Adrenal gland (tissue), 12 donors: ENCODE results near the gene EPHB2. TPM values are rescaled to one million over a fixed set of nuclear protein-coding genes. Genes with fewer than 3 reads are reported as not detected.

Experiments used
- DNase-seq, 7 donors: peaks; one replicate each; pipeline ENCODE4 v3.0.0-alpha.2; 2019 to 2020
- H3K27ac ChIP-seq, 5 donors: fragments of 200-600 bp; sonication (generic) in 4 of 5; 1 replicate in 3 of 5; 2 replicates in 2 of 5; pipeline versions ENCODE4 v1.5.1 to v1.8.0; 2016 to 2020; ENCODE audit warnings: mild to moderate bottlenecking in 1 of 5
- H3K27me3 ChIP-seq: fragments of 200-600 bp; 2 replicates; pipeline ENCODE4 v1.8.0; 2021
- H3K36me3 ChIP-seq, 2 donors: fragments of 200-600 bp; replicated peaks in 1 of 2; 1 replicate in 1 of 2; 2 replicates in 1 of 2; pipeline versions ENCODE4 v1.5.1 to v1.8.0; 2018 to 2022
- H3K4me1 ChIP-seq, 2 donors: fragments of 200-600 bp; replicated peaks in 1 of 2; 1 replicate in 1 of 2; 2 replicates in 1 of 2; pipeline versions ENCODE4 v1.5.1 to v1.8.0; 2018 to 2021
- H3K4me3 ChIP-seq, 4 donors: fragments of 200-600 bp; sonication (generic) in 3 of 4; one replicate each; pipeline ENCODE4 v1.5.1; 2016 to 2018
- H3K9me3 ChIP-seq, 3 donors: fragments of 200-600 bp; sonication (generic) in 1 of 3; replicated peaks in 1 of 3; 1 replicate in 2 of 3; 2 replicates in 1 of 3; pipeline versions ENCODE4 v1.5.1 to v1.8.0; 2016 to 2021
- POLR2A ChIP-seq, 2 donors: fragments of 450-650 bp; IDR thresholded peaks; one replicate each; pipeline ENCODE4 v1.6.1; 2017; ENCODE audit warnings: antibody characterized with exemption in 2 of 2, mild to moderate bottlenecking in 2 of 2, moderate library complexity in 1 of 2
- WGBS, 4 donors: extraction: QIAGEN DNeasy Blood & Tissue Kit in 2 of 4; methylation state at CpG; one replicate each; pipeline versions ENCODE4 v1.1.5 to v1.1.7; 2013 to 2017; 5-methylcytosine and 5-hydroxymethylcytosine counted together
- intact Hi-C, 2 donors: fragments of 100-400 bp; cut with DNase I; formaldehyde crosslinking; loops; one replicate each; pipeline versions ENCODE4 v1.14.1 to v1.15.0; 2022 to 2023
- polyA plus RNA-seq, 3 donors: library from polyadenylated mRNA; stranded (reverse); fragments of 200-250 nt in 2 of 3; fragments of 350-450 nt in 1 of 3; fragmentation: Illumina TruSeq in 1 of 3; extraction: RNeasy Lipid Tissue Mini Kit (QIAGEN cat#74804) in 1 of 3; gene quantifications; one replicate each; pipeline ENCODE4 v1.2.3, GENCODE V29; 2013 to 2014
- total RNA-seq, 9 donors: library from RNA; depleted of rRNA in 4 of 9; stranded (reverse); fragments of >200 nt in 4 of 9; fragments of 120-200 nt in 1 of 9; fragmentation: NEBNext Ultra II Directional in 1 of 9; extraction: Animal tissue kit (Norgen Biotek cat#: 25700) in 1 of 9; gene quantifications; one replicate each; pipeline versions ENCODE4 v1.1.0 to v1.2.4, GENCODE V29; 2013 to 2023
- TF ChIP-seq, protein P1 (sequence below), 6 experiments: fragments of 450-650 bp in 4 of 6; fragments of 200-600 bp in 2 of 6; sonication (generic) in 1 of 6; IDR thresholded peaks; 1 replicate in 5 of 6; 2 replicates in 1 of 6; pipeline versions ENCODE4 v1.5.1 to v1.8.0; 2016 to 2021; ENCODE audit warnings: antibody characterized with exemption in 6 of 6, mild to moderate bottlenecking in 2 of 6, moderate library complexity in 1 of 6
- donor health status: healthy with polysubstance abuse.
- donor health status: Bipolar disorder and iron deficiency.
- donor health status: DM: yes; HTN: yes; CAD: no.
- donor health status: DM: no; HTN: no; CAD: no.
- donor health status: DM: no; HTN: no; CAD: no.
- donor health status: DM: yes; HTN: yes; CAD: no.

The EPHB2 gene
- total and polyA plus RNA-seq, 12 donors = 0.67 to 10.3 (median 3.1) TPM

DNA sequence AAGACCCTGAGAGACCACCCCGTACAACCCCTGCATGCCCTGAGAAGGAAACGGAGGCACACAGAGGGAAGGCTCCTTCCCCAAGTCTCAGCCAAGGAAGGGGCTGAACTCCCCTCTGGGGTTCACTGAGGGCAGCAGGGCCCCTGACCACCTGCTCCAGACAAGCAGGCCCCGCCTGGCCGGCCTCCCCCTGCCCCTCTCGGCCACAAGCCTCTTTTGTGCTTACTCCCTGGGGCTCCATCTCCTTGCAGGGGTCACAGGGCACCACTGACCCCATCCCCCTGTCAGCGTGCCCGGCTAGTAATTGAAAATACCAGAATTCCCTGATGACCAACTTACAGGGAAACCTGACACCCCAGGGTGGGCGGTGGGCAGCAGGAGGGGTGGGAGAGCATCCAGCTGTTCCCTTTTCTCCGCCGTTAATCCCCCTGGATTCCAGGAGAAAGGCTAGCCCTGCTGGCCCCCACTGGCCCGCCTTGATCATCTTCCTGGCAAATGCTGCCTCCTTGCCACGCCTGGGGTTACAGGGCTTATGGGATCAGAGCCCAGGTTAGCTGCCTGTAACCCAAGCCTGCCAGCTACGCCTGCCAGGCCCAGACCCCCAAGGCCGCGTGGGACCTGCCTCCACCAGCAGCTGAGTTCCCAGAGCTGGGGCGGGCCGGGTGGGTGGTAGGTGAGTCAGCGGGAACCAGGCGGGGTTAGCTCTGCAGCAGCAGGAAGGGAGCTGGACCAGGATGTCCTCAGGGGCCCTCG, 165.9 kb downstream of the EPHB2 start:
- peak in 6 of 7 donors; percentile 24 to 67 (median 54) for DNase-seq
- Histone ChIP-seq H3K36me3 (no peaks in the 10 kb centered on the region), H3K27me3 (no peaks in the 10 kb centered on the region), H3K9me3 (no peaks in the 10 kb centered on the region), H3K4me1 (no peaks in the 10 kb centered on the region), H3K4me3 (no peak overlapping the region), H3K27ac (no peak overlapping the region)
- TF ChIP-seq, protein P1, sequence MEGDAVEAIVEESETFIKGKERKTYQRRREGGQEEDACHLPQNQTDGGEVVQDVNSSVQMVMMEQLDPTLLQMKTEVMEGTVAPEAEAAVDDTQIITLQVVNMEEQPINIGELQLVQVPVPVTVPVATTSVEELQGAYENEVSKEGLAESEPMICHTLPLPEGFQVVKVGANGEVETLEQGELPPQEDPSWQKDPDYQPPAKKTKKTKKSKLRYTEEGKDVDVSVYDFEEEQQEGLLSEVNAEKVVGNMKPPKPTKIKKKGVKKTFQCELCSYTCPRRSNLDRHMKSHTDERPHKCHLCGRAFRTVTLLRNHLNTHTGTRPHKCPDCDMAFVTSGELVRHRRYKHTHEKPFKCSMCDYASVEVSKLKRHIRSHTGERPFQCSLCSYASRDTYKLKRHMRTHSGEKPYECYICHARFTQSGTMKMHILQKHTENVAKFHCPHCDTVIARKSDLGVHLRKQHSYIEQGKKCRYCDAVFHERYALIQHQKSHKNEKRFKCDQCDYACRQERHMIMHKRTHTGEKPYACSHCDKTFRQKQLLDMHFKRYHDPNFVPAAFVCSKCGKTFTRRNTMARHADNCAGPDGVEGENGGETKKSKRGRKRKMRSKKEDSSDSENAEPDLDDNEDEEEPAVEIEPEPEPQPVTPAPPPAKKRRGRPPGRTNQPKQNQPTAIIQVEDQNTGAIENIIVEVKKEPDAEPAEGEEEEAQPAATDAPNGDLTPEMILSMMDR (IDR thresholded peaks at IDR 0.05) = no peak
- TF ChIP-seq POLR2A (IDR thresholded peaks at IDR 0.05) = no peak
- WGBS, 4 donors = 51 to 60% (median 54%) methylated on average over 6 to 20 of the region's 20 CpGs
- intact Hi-C loops = no loop called here

DNA sequence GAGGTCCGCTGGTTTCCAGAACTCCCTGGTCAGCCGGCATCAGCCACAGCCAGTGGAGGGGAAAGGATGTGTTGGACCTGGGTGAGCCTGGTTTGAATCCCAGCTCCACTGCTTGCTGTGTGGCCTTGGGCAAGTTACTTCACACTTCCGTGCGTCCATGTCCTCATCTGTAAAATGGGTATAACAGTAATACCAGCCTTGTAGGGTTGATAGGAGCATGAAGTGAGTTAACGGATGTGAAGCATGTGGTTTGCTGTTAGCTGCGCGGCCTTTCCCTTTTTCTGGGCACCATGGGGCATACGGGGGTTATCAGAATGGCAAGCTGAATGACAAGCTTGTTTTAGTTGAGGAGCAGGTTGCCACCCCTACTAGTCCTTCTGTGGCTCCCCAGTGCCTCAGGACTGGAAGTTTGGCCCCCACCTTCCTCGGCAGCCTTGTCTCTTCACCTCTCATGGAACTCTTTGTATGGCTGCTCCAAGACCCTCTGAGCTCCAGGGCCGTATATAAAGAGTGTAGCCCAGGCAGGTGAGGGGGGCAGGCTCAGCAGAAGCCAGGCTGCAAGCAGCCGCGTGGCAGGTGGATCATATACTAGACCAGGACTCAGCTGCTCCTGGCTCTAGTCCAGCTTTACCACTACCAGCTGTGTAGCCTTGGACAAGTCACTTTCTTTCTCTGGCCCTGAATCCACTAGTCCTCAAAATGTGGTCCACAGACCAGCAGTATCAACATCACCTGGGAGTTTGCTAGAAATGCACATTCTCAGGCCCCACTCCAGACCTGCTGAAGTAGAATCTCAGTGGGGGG, 166.7 kb downstream of the EPHB2 start:
- Histone ChIP-seq H3K9me3 (no peaks in the 10 kb centered on the region), H3K27ac (no peak overlapping the region), H3K4me1 (no peaks in the 10 kb centered on the region), H3K36me3 (no peaks in the 10 kb centered on the region), H3K27me3 (no peaks in the 10 kb centered on the region), H3K4me3 (no peak overlapping the region)
- 59 to 74% (median 66%) methylated on average over 9 to 12 of the region's 12 CpGs for WGBS, 4 donors
- no peak for TF ChIP-seq POLR2A (IDR thresholded peaks at IDR 0.05)
- TF ChIP-seq, protein P1 (IDR thresholded peaks at IDR 0.05) = no peak
- intact Hi-C loops = no loop called here
- no peak for DNase-seq

DNA sequence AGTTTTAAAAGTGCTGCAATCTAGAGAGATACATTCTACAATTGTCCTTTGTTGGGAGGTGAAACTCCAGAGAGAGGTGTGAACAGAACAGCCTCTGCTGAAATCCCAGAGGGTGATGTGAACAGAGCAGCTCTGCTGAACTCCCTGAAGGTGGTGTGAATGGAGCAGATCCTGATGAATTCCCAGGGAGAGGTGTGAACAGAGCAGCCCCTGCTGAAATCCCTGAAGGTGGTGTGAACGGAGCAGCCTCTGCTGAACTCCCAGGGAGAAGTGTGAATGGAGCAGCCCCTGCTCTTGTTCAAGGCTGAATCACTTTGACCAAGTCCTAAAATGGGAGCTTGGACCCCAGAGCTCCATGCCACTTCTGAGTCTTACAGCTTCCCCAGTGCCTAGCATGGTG, 167.3 kb downstream of the EPHB2 start:
- 73 to 100% (median 81%) methylated on average over 1 of the region's 1 CpG for WGBS, 4 donors
- H3K9me3 ChIP-seq = no peaks in the 10 kb centered on the region
- no peak overlapping the region for H3K4me3 ChIP-seq
- H3K27ac ChIP-seq = no peak overlapping the region
- DNase-seq = no peak
- no peaks in the 10 kb centered on the region for H3K27me3 ChIP-seq
- H3K36me3 ChIP-seq = no peaks in the 10 kb centered on the region
- intact Hi-C loops = no loop called here
- TF ChIP-seq, protein P1 (IDR thresholded peaks at IDR 0.05) = no peak
- no peak for TF ChIP-seq POLR2A (IDR thresholded peaks at IDR 0.05)
- no peaks in the 10 kb centered on the region for H3K4me1 ChIP-seq

DNA sequence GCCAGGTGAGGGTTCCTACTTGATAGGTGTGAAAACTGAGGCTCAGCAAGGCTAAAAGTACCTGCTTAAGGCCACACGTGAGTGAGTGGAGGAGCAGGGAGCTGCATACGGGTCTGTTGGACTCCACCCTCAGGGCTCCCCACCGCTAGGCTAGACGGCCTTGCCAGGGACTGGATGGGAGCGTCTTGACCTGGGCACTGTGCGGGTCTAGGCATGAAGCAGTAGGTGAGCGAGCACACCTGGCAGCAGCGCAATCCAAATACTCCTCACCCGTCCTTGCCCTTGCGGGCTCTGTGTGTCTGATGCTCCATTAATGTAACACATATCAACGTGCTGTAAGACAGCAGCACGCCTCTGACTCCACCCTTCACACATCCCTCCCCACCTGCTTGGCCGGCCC, 168.0 kb downstream of the EPHB2 start:
- no peaks in the 10 kb centered on the region for H3K9me3 ChIP-seq
- no peak for TF ChIP-seq POLR2A (IDR thresholded peaks at IDR 0.05)
- TF ChIP-seq, protein P1 (IDR thresholded peaks at IDR 0.05) = no peak
- H3K27me3 ChIP-seq = no peaks in the 10 kb centered on the region
- intact Hi-C loops = no loop called here
- H3K4me1 ChIP-seq = no peaks in the 10 kb centered on the region
- WGBS, 4 donors = 75 to 85% (median 84%) methylated on average over 9 to 13 of the region's 13 CpGs
- H3K36me3 ChIP-seq = no peaks in the 10 kb centered on the region
- no peak overlapping the region for H3K4me3 ChIP-seq
- DNase-seq = no peak
- no peak overlapping the region for H3K27ac ChIP-seq
